K562 (cell line): ENCODE measurements around the gene AGAP1. TPM values are rescaled to one million over a fixed set of nuclear protein-coding genes. Genes with fewer than 3 reads are reported as not detected.
A peak's percentile ranks its signal among the peaks of the same experiment; 100 is the strongest.

ENCODE experiments used
- ATAC-seq: fragments of 200-7000 bp; cut with Tn5 transposase; 3 replicates; pipeline ENCODE4 v1.9.1; 2020; ENCODE audit warnings: moderate library complexity
- BruUV-seq: library from RNA; stranded (reverse); fragments of 400-500 nt; replicated peaks from 2 replicates; lab custom pipeline; 2021; lab: Mats Ljungman, UMichigan
- CTCF ChIA-PET: fragments of 300-600 bp; formaldehyde crosslinking; extraction: SDS; loops from one replicate; lab custom pipeline; 2021; ENCODE audit warnings: low intra/inter-chr PET ratio; lab: Yijun Ruan, JAX
- POLR2A ChIA-PET: fragments of 300-600, 350-650 bp; sonication (Branson Sonifier 250); formaldehyde crosslinking; extraction: SDS; loops from one replicate; lab custom pipeline; 2021; ENCODE audit warnings: antibody characterized with exemption, inconsistent platforms; lab: Yijun Ruan, JAX
- DNase-seq, 4 experiments: peaks; one replicate each; pipeline versions ENCODE4 v3.0.0 to v3.0.0-alpha.2; 2011 to 2018; ENCODE audit warnings: low spot score in 3 of 4, mixed read lengths in 3 of 4; ENCODE audit errors: extremely low read depth in 1 of 4
- FAIRE-seq: peaks from 2 replicates; lab custom pipeline; 2011; peaks lifted over from hg19 to GRCh38; lab: Jason Lieb, UNC
- H2AFZ ChIP-seq: 2 replicates; pipeline ENCODE4 v1.6.0; 2011; ENCODE audit warnings: low read depth, low read length, control low read depth, inconsistent platforms
- H3K27ac ChIP-seq: fragments of 200-600 bp; 3 replicates; pipeline ENCODE4 v1.8.0; 2011; ENCODE audit warnings: low read depth, mild to moderate bottlenecking, control low read depth, inconsistent platforms, low read length, moderate library complexity, mixed read lengths; ENCODE audit errors: extremely low read depth
- H3K27me3 ChIP-seq, 2 experiments: fragments of 300-600 bp in 1 of 2; 2 replicates in 1 of 2; 3 replicates in 1 of 2; pipeline versions ENCODE4 v1.6.0 to v1.8.0; 2011; ENCODE audit warnings: inconsistent platforms in 2 of 2, low read length in 2 of 2, mild to moderate bottlenecking in 1 of 2, mixed read lengths in 1 of 2, moderate library complexity in 1 of 2; ENCODE audit not compliant: control insufficient read depth in 2 of 2, insufficient read depth in 2 of 2
- H3K36me3 ChIP-seq: fragments of 300-600 bp; 3 replicates; pipeline ENCODE4 v1.8.0; 2011; ENCODE audit warnings: mild to moderate bottlenecking, low read length, inconsistent platforms; ENCODE audit not compliant: control insufficient read depth, insufficient read depth
- H3K4me1 ChIP-seq, 2 experiments: fragments of 200-600 bp in 1 of 2; replicated peaks in 1 of 2; 2 replicates in 1 of 2; 3 replicates in 1 of 2; pipeline versions ENCODE4 v1.5.1 to v1.8.0; 2011; ENCODE audit warnings: inconsistent platforms in 2 of 2, low read length in 2 of 2, mild to moderate bottlenecking in 1 of 2, mixed read lengths in 1 of 2, moderate library complexity in 1 of 2; ENCODE audit not compliant: control insufficient read depth in 2 of 2, insufficient read depth in 2 of 2
- H3K4me2 ChIP-seq: 2 replicates; pipeline ENCODE4 v1.6.1; 2011; ENCODE audit warnings: low read length, control low read depth, inconsistent platforms, mixed read lengths; ENCODE audit not compliant: insufficient read depth
- H3K4me3 ChIP-seq: fragments of 200-600 bp; sonication (generic), shearing (Covaris generic); 2 replicates; pipeline ENCODE4 v1.5.1; 2016; ENCODE audit warnings: control low read depth, inconsistent platforms
- H3K79me2 ChIP-seq: fragments of 200-600 bp; 3 replicates; pipeline ENCODE4 v1.8.0; 2011; ENCODE audit warnings: low read length, inconsistent platforms; ENCODE audit not compliant: control insufficient read depth, insufficient read depth
- H3K9ac ChIP-seq, 2 experiments: 2 replicates each; pipeline versions ENCODE4 v1.6.0 to v1.6.1; 2011; ENCODE audit warnings: low read depth in 2 of 2, low read length in 2 of 2, control low read depth in 1 of 2, inconsistent platforms in 1 of 2, mild to moderate bottlenecking in 1 of 2, mixed read lengths in 1 of 2; ENCODE audit not compliant: insufficient read depth in 1 of 2
- H3K9me1 ChIP-seq: one replicate; pipeline ENCODE4 v1.6.0; 2011; ENCODE audit warnings: inconsistent platforms, mild to moderate bottlenecking, low read length, moderate library complexity; ENCODE audit not compliant: control insufficient read depth, insufficient read depth
- H3K9me3 ChIP-seq: replicated peaks from 2 replicates; pipeline ENCODE4 v1.5.1; 2011; ENCODE audit warnings: low read depth, low read length, inconsistent platforms; ENCODE audit not compliant: control insufficient read depth, insufficient read depth
- H4K20me1 ChIP-seq: replicated peaks from 2 replicates; pipeline ENCODE4 v1.6.1; 2011; ENCODE audit warnings: low read length, inconsistent platforms, mixed read lengths; ENCODE audit not compliant: control insufficient read depth, insufficient read depth
- COPS2 ChIP-seq: fragments of 450-650 bp; conservative IDR thresholded peaks from 2 replicates; pipeline ENCODE4 v1.6.1; 2016; ENCODE audit warnings: mild to moderate bottlenecking, moderate library complexity
- CXXC5 ChIP-seq: fragments of 250-450 bp; sonication (Bioruptor Pico); IDR thresholded peaks from 2 replicates; pipeline ENCODE4 v1.8.0; 2022; ENCODE audit warnings: inconsistent platforms, mild to moderate bottlenecking, moderate library complexity
- ETV5 ChIP-seq: sonication (generic); formaldehyde crosslinking; IDR thresholded peaks from 2 replicates; pipeline ENCODE4 v1.4.0; 2020; ENCODE audit warnings: low read depth, mild to moderate bottlenecking, missing genetic modification reagents
- HDGF ChIP-seq: fragments of 450-650 bp; IDR thresholded peaks from 2 replicates; pipeline ENCODE4 v1.6.1; 2016
- HNRNPLL ChIP-seq: fragments of 200-400 bp; formaldehyde crosslinking; IDR thresholded peaks from 2 replicates; pipeline ENCODE4 v1.6.1; 2017; ENCODE audit warnings: low read length, low read depth, mild to moderate bottlenecking; ENCODE audit not compliant: poor library complexity, severe bottlenecking
- KLF1 ChIP-seq: fragments of 450-650 bp; IDR thresholded peaks from 2 replicates; pipeline ENCODE4 v1.6.1; 2016; ENCODE audit warnings: missing genetic modification characterization, missing compliant biosample characterization
- NONO ChIP-seq, 2 experiments: fragments of 200-400 bp in 1 of 2; fragments of 450-650 bp in 1 of 2; formaldehyde crosslinking in 1 of 2; IDR thresholded peaks; 2 replicates each; pipeline ENCODE4 v1.6.1; 2017; ENCODE audit warnings: low read depth in 2 of 2, mild to moderate bottlenecking in 2 of 2, moderate library complexity in 2 of 2, low read length in 1 of 2
- NRF1 ChIP-seq, 2 experiments: fragments of 450-650 bp; IDR thresholded peaks in 1 of 2; conservative IDR thresholded peaks in 1 of 2; 2 replicates each; pipeline ENCODE4 v1.6.1; 2014; ENCODE audit warnings: mild to moderate bottlenecking in 2 of 2
- PYGO2 ChIP-seq: fragments of 450-650 bp; IDR thresholded peaks from 2 replicates; pipeline ENCODE4 v1.6.1; 2016; ENCODE audit warnings: mild to moderate bottlenecking, missing genetic modification characterization, moderate library complexity, missing compliant biosample characterization
- TRIM28 ChIP-seq: fragments of 450-650 bp; IDR thresholded peaks from 2 replicates; pipeline ENCODE4 v1.6.1; 2017
- YY1 ChIP-seq, 3 experiments: IDR thresholded peaks; 2 replicates each; pipeline ENCODE4 v1.6.1; 2011; ENCODE audit warnings: low read length in 2 of 3, mild to moderate bottlenecking in 2 of 3, moderate library complexity in 2 of 3, borderline replicate concordance in 1 of 3, control low read depth in 1 of 3, low read depth in 1 of 3; ENCODE audit not compliant: insufficient read depth in 3 of 3, insufficient replicate concordance in 2 of 3, control insufficient read depth in 1 of 3, insufficient read length in 1 of 3; ENCODE audit errors: extremely low read depth in 1 of 3
- ZBTB7A ChIP-seq: IDR thresholded peaks from 2 replicates; pipeline ENCODE4 v1.6.1; 2011; ENCODE audit warnings: low read depth, mild to moderate bottlenecking, low read length, moderate library complexity, borderline replicate concordance; ENCODE audit not compliant: control insufficient read depth
- WGBS: fragments of 100-300 bp; shearing (Covaris generic); methylation state at CpG from one replicate; pipeline ENCODE4 v1.1.6; 2016; ENCODE audit warnings: low coverage, mixed read lengths; ENCODE audit not compliant: insufficient coverage; ENCODE audit errors: missing lambda C conversion rate; 5-methylcytosine and 5-hydroxymethylcytosine counted together
- in situ Hi-C: fragments of 300-500 bp; cut with MboI; formaldehyde crosslinking; loops from 4 replicates; pipeline ENCODE4 v1.15.0; 2018; ENCODE audit warnings: inconsistent platforms, mixed read lengths
- intact Hi-C: fragments of 100-400 bp; cut with micrococcal nuclease; formaldehyde crosslinking; loops from 2 replicates; pipeline ENCODE4 v1.14.2; 2022
- polyA plus RNA-seq, 8 experiments: library from polyadenylated mRNA; depleted of rRNA in 4 of 8; stranded (reverse) in 5 of 8; unstranded in 3 of 8; fragments of >200 nt; fragmentation: Nextera tagmentation in 2 of 8; fragmentation: Illumina TruSeq in 1 of 8; extraction: Ambion mirVana in 2 of 8; extraction: Trizol in 1 of 8; gene quantifications; 2 replicates each; pipeline versions ENCODE4 v1.2.1 to v1.2.3, GENCODE V29; 2011 to 2014; ENCODE audit warnings: inconsistent platforms in 1 of 8, missing spikeins in 1 of 8
- total RNA-seq, 7 experiments: library from RNA; depleted of rRNA in 6 of 7; stranded (reverse); fragments of >200 nt in 6 of 7; fragmentation: Illumina TruSeq in 2 of 7; extraction: Trizol in 2 of 7; gene quantifications; 2 replicates each; pipeline versions ENCODE4 v1.2.1 to v1.2.3, GENCODE V29; 2011 to 2021; ENCODE audit warnings: low replicate concordance in 1 of 7
- TF ChIP-seq, protein P1 (sequence below): IDR thresholded peaks from 3 replicates; pipeline ENCODE4 v1.6.1; 2011; ENCODE audit warnings: borderline replicate concordance, mild to moderate bottlenecking; ENCODE audit not compliant: insufficient read length, insufficient read depth
- TF ChIP-seq, protein P2 (sequence below), 3 experiments: IDR thresholded peaks in 2 of 3; conservative IDR thresholded peaks in 1 of 3; 2 replicates each; pipeline ENCODE4 v1.5.1; 2011 to 2012; ENCODE audit warnings: low read length in 3 of 3, mild to moderate bottlenecking in 3 of 3, control low read depth in 2 of 3, improper control_type of control experiment in 1 of 3, inconsistent platforms in 1 of 3, low read depth in 1 of 3, mixed read lengths in 1 of 3, moderate library complexity in 1 of 3; ENCODE audit not compliant: insufficient read depth in 2 of 3
- TF ChIP-seq, protein P3 (sequence below): sonication (generic); formaldehyde crosslinking; IDR thresholded peaks from 2 replicates; pipeline ENCODE4 v1.8.0; 2022; ENCODE audit warnings: mild to moderate bottlenecking, missing genetic modification reagents

Gene AGAP1
- total and polyA plus RNA-seq, 9 of the 15 experiments (the other 6 are each of a cell fraction or from before 2014, with no cell fraction given) = 1.3 to 24.0 (median 10.6) TPM

DNA sequence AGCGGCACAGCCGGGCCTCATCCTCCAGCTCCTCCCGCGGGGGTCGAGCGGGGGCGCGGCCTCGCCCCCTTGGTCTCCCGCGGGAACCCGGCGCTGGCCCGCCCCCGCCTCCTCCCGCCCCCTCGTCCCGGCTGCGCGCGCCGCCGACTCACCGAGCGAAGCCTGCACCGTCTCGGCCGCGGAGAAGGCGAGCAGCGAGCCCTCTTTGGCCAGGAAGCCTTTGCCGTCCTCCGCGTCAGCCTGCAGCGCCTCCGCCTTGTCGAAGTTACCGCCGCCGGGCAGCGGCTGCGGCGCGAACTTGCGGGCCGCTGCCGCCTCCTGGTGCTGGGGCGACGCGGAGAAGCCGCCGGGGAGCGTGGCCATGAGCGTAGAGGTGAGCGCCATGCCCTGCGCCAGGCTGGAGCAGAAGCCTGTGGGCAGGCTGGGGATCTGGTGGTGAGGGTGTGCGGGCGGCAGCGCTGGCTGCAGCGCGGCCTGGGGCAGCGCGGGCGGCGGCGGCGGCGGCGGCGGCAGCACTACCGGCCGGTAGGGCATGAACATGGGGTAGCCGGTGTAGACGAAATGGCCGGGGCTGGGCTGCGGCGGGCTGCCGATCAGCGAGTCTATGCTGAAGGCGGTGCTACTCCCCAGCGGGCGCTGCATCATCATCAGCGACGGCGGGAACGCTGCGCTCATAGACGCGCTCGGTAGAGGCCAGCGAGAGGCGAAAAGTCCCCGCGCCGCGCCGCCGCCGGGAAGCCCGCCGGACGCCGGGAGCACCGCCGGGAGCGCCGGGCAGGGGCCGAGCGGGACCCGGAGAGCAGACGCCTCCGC lies 673.7 kb downstream of the AGAP1 start:
- Histone ChIP-seq H2AFZ (peak overlapping the region; percentile 81), H3K27me3 (peaks cover 0 to 7% of the 10 kb centered on the region in 2 experiments; a peak in 2 of 5 replicates), H4K20me1 (no peaks in the 10 kb centered on the region), H3K9me3 (no peaks in the 10 kb centered on the region), H3K4me3 (peak overlapping the region; percentile 46), H3K4me1 (peaks cover 0 to 25% of the 10 kb centered on the region in 2 experiments; a peak in 2 of 5 replicates), H3K9ac (peak overlapping the region in 1 of 2 experiments; percentile 89; a peak in 2 of 4 replicates), H3K36me3 (no peaks in the 10 kb centered on the region), H3K79me2 (no peaks in the 10 kb centered on the region), H3K27ac (no peak overlapping the region), H3K4me2 (peak overlapping the region; percentile 66; the same call in 1 of the 2 replicates), H3K9me1 (no peaks in the 10 kb centered on the region)
- POLR2A ChIA-PET = interaction anchor here (0.7 to 0.8 kb wide), 2 partner anchors 40 to 621 kb away, joined by 3 read pairs; no protein-coding TSS in a partner anchor
- ATAC-seq (peak; percentile 72), FAIRE-seq (no peak), DNase-seq (peak; percentile 33 to 65 (median 52))
- CTCF ChIA-PET = interaction anchor here (1.1 to 1.3 kb wide), 2 partner anchors 389 to 402 kb away, joined by 3 to 5 read pairs; no protein-coding TSS in a partner anchor
- BruUV-seq = no TSS peak
- in situ Hi-C loops = no loop called here
- intact Hi-C loops = no loop called here
- 3% methylated on average over 23 of the region's 112 CpGs for WGBS
- TF ChIP-seq TRIM28 (no peak), COPS2 (no peak), NONO (IDR thresholded peaks at IDR 0.05; ENCODE audit: low read depth in 2 of 2, low read length in 1 of 2) (peak in 1 of 2 experiments; percentile 6; a peak in 1 of 4 replicates), HNRNPLL (peak; percentile 8), ETV5 (CRISPR knock-in tag) (no peak), YY1 (IDR thresholded peaks at IDR 0.05; ENCODE audit: borderline replicate concordance in 1 of 3, control insufficient read depth in 1 of 3, extremely low read depth in 1 of 3, insufficient read depth in 3 of 3, insufficient read length in 1 of 3, insufficient replicate concordance in 2 of 3, low read depth in 1 of 3, low read length in 2 of 3) (peak in 1 of 3 experiments; percentile 19), NRF1 (conservative IDR thresholded peaks at IDR 0.05 in 1 of 2, IDR thresholded peaks at IDR 0.05 in 1 of 2) (peak in 1 of 2 experiments; percentile 17; a peak in 2 of 4 replicates), CXXC5 (CRISPR knock-in tag) (0 out of 2 replicates have a peak, but pooled peaks have one; percentile 6), KLF1 (tag) (no peak), PYGO2 (tag) (no peak), HDGF (no peak), ZBTB7A (peak; percentile 32; the same call in 1 of the 2 replicates)
- TF ChIP-seq, protein P1, sequence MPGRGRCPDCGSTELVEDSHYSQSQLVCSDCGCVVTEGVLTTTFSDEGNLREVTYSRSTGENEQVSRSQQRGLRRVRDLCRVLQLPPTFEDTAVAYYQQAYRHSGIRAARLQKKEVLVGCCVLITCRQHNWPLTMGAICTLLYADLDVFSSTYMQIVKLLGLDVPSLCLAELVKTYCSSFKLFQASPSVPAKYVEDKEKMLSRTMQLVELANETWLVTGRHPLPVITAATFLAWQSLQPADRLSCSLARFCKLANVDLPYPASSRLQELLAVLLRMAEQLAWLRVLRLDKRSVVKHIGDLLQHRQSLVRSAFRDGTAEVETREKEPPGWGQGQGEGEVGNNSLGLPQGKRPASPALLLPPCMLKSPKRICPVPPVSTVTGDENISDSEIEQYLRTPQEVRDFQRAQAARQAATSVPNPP = no peak
- TF ChIP-seq, protein P2, sequence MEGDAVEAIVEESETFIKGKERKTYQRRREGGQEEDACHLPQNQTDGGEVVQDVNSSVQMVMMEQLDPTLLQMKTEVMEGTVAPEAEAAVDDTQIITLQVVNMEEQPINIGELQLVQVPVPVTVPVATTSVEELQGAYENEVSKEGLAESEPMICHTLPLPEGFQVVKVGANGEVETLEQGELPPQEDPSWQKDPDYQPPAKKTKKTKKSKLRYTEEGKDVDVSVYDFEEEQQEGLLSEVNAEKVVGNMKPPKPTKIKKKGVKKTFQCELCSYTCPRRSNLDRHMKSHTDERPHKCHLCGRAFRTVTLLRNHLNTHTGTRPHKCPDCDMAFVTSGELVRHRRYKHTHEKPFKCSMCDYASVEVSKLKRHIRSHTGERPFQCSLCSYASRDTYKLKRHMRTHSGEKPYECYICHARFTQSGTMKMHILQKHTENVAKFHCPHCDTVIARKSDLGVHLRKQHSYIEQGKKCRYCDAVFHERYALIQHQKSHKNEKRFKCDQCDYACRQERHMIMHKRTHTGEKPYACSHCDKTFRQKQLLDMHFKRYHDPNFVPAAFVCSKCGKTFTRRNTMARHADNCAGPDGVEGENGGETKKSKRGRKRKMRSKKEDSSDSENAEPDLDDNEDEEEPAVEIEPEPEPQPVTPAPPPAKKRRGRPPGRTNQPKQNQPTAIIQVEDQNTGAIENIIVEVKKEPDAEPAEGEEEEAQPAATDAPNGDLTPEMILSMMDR (IDR thresholded peaks at IDR 0.05 in 2 of 3, conservative IDR thresholded peaks at IDR 0.05 in 1 of 3; ENCODE audit: insufficient read depth in 2 of 3, low read depth in 1 of 3, low read length in 3 of 3) = peak; percentile 27 to 70 (median 56); a peak in 4 of 6 replicates
- TF ChIP-seq, protein P3, sequence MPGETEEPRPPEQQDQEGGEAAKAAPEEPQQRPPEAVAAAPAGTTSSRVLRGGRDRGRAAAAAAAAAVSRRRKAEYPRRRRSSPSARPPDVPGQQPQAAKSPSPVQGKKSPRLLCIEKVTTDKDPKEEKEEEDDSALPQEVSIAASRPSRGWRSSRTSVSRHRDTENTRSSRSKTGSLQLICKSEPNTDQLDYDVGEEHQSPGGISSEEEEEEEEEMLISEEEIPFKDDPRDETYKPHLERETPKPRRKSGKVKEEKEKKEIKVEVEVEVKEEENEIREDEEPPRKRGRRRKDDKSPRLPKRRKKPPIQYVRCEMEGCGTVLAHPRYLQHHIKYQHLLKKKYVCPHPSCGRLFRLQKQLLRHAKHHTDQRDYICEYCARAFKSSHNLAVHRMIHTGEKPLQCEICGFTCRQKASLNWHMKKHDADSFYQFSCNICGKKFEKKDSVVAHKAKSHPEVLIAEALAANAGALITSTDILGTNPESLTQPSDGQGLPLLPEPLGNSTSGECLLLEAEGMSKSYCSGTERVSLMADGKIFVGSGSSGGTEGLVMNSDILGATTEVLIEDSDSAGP = no peak
